Mammary epithelial cell (primary cell): ENCODE data around the gene TIRAP.

Experiments
- EZH2 ChIP-seq: IDR thresholded peaks from 2 replicates; pipeline ENCODE4 v1.6.1; 2012; ENCODE audit warnings: low read length, inconsistent platforms, borderline replicate concordance
- TF ChIP-seq, protein P1 (sequence below), 2 donors: IDR thresholded peaks in 1 of 2; conservative IDR thresholded peaks in 1 of 2; 2 replicates each; pipeline ENCODE4 v1.5.1; 2011 to 2012; ENCODE audit warnings: inconsistent platforms in 2 of 2, low read length in 2 of 2, mild to moderate bottlenecking in 2 of 2, control low read depth in 1 of 2, low read depth in 1 of 2; ENCODE audit not compliant: insufficient read depth in 1 of 2; ENCODE audit errors: extremely low read depth in 1 of 2

DNA sequence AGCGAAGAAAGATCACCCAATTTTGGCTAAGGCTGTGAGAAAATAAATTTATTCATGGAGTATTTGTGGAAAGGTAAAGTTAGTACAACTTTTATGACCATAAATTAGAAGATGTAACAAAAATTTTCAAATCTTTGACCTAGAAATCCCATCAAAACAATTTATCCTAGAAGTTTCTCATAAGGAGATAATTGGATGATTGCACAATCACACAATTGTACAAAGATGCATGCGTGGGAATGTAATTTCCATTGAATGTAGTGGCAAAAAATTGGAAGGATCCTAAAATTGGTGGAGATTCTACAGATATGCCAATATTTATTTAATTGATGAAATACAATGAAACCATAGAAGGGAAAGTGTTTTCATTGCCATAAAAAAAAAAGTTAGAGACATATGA is 25.7 kb upstream of the TIRAP start:
- TF ChIP-seq, protein P1, sequence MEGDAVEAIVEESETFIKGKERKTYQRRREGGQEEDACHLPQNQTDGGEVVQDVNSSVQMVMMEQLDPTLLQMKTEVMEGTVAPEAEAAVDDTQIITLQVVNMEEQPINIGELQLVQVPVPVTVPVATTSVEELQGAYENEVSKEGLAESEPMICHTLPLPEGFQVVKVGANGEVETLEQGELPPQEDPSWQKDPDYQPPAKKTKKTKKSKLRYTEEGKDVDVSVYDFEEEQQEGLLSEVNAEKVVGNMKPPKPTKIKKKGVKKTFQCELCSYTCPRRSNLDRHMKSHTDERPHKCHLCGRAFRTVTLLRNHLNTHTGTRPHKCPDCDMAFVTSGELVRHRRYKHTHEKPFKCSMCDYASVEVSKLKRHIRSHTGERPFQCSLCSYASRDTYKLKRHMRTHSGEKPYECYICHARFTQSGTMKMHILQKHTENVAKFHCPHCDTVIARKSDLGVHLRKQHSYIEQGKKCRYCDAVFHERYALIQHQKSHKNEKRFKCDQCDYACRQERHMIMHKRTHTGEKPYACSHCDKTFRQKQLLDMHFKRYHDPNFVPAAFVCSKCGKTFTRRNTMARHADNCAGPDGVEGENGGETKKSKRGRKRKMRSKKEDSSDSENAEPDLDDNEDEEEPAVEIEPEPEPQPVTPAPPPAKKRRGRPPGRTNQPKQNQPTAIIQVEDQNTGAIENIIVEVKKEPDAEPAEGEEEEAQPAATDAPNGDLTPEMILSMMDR (conservative IDR thresholded peaks at IDR 0.05 in 1 of 2, IDR thresholded peaks at IDR 0.05 in 1 of 2; ENCODE audit: extremely low read depth in 1 of 2, insufficient read depth in 1 of 2, low read depth in 1 of 2, low read length in 2 of 2), result no peak
- no peak for TF ChIP-seq EZH2
